HCT116 (cell line): Measurements from ENCODE around the gene TRPC4. TPM values are rescaled to one million over a fixed set of nuclear protein-coding genes. Genes with fewer than 3 reads are reported as not detected.

ENCODE experiments used
- ATAC-seq: fragments of 200-7000 bp; cut with Tn5 transposase; 2 replicates; pipeline ENCODE4 v1.9.1; 2020; ENCODE audit warnings: mild to moderate bottlenecking, moderate library complexity
- BruUV-seq: library from RNA; stranded (reverse); fragments of 400-500 nt; replicated peaks from 2 replicates; lab custom pipeline; 2021; lab: Mats Ljungman, UMichigan
- CTCF ChIA-PET: fragments of 300-600 bp; sonication (Branson Sonifier 250); formaldehyde crosslinking; loops from one replicate; lab custom pipeline; 2021; ENCODE audit warnings: antibody characterized with exemption; lab: Charles Lee
- POLR2A ChIA-PET: fragments of 300-600, 350-600 bp; sonication (Branson Sonifier 250); formaldehyde crosslinking; loops from one replicate; lab custom pipeline; 2021; ENCODE audit warnings: antibody characterized with exemption; lab: Charles Lee
- RAD21 ChIA-PET, 2 experiments: fragments of 300-600 bp; sonication (Branson Sonifier 250); formaldehyde crosslinking; loops; one replicate each; lab custom pipeline; 2023; ENCODE audit warnings: low total read pairs in 2 of 2; ENCODE audit not compliant: uncharacterized antibody in 2 of 2, unreplicated experiment in 2 of 2, low non-redundant PET in 1 of 2; lab: Charles Lee
- DNase-seq: peaks from one replicate; pipeline ENCODE4 v3.0.0-alpha.2; 2010; ENCODE audit warnings: low read depth, low spot score
- H2AFZ ChIP-seq: fragments of 200-600 bp; shearing (Covaris generic), sonication (generic); 2 replicates; pipeline ENCODE4 v1.6.1; 2017; ENCODE audit warnings: low read depth, mixed run types, mixed read lengths, antibody characterized with exemption, low read length; ENCODE audit not compliant: poor library complexity, severe bottlenecking
- H3K27ac ChIP-seq: 2 replicates; pipeline ENCODE4 v1.5.1; 2012; ENCODE audit warnings: low read depth, low read length
- H3K27me3 ChIP-seq: fragments of 200-600 bp; sonication (generic); 2 replicates; pipeline ENCODE4 v1.6.1; 2016; ENCODE audit warnings: mixed run types, low read length, mixed read lengths; ENCODE audit not compliant: insufficient read depth
- H3K36me3 ChIP-seq, 2 experiments: fragments of 200-500 bp in 1 of 2; fragments of 200-600 bp in 1 of 2; sonication (Bioruptor generic) in 1 of 2; sonication (generic) in 1 of 2; 2 replicates each; pipeline versions ENCODE4 v1.5.1 to v1.6.1; 2014 to 2016; ENCODE audit warnings: low read length in 2 of 2, inconsistent platforms in 1 of 2, mixed read lengths in 1 of 2, mixed run types in 1 of 2; ENCODE audit not compliant: insufficient read depth in 2 of 2, control insufficient read depth in 1 of 2
- H3K4me1 ChIP-seq, 2 experiments: fragments of 200-600 bp in 1 of 2; sonication (generic) in 1 of 2; 2 replicates each; pipeline versions ENCODE4 v1.5.1 to v1.6.1; 2012 to 2017; ENCODE audit warnings: low read length in 2 of 2, inconsistent platforms in 1 of 2, mild to moderate bottlenecking in 1 of 2, mixed read lengths in 1 of 2, mixed run types in 1 of 2, moderate library complexity in 1 of 2; ENCODE audit not compliant: insufficient read depth in 2 of 2, control insufficient read depth in 1 of 2
- H3K4me2 ChIP-seq: fragments of 200-600 bp; sonication (generic); 2 replicates; pipeline ENCODE4 v1.6.1; 2017; ENCODE audit warnings: mixed run types, low read length, mixed read lengths
- H3K4me3 ChIP-seq, 2 experiments: fragments of 200-600 bp in 1 of 2; sonication (generic) in 1 of 2; replicated peaks in 1 of 2; 2 replicates each; pipeline ENCODE4 v1.5.1; 2011 to 2016; ENCODE audit warnings: low read length in 2 of 2, control low read depth in 1 of 2, low read depth in 1 of 2, mild to moderate bottlenecking in 1 of 2, mixed read lengths in 1 of 2, mixed run types in 1 of 2
- H3K79me2 ChIP-seq: fragments of 200-600 bp; sonication (generic); 2 replicates; pipeline ENCODE4 v1.6.1; 2017; ENCODE audit warnings: mild to moderate bottlenecking, mixed run types, low read length, moderate library complexity, mixed read lengths; ENCODE audit not compliant: insufficient read depth
- H3K9ac ChIP-seq: fragments of 200-600 bp; sonication (generic); 2 replicates; pipeline ENCODE4 v1.6.1; 2016; ENCODE audit warnings: low read length, mixed read lengths
- H3K9me2 ChIP-seq: fragments of 200-600 bp; sonication (generic), shearing (Covaris generic); 2 replicates; pipeline ENCODE4 v1.6.1; 2017; ENCODE audit warnings: mixed run types, mild to moderate bottlenecking, moderate library complexity; ENCODE audit not compliant: insufficient read depth
- H3K9me3 ChIP-seq, 2 experiments: fragments of 200-500 bp in 1 of 2; fragments of 200-600 bp in 1 of 2; sonication (Bioruptor generic) in 1 of 2; sonication (generic) in 1 of 2; 2 replicates each; pipeline ENCODE4 v1.6.1; 2014 to 2017; ENCODE audit warnings: low read length in 2 of 2, mixed read lengths in 2 of 2, inconsistent platforms in 1 of 2, low read depth in 1 of 2, mild to moderate bottlenecking in 1 of 2, mixed run types in 1 of 2, moderate library complexity in 1 of 2; ENCODE audit not compliant: control insufficient read depth in 1 of 2, insufficient read depth in 1 of 2
- H4K20me1 ChIP-seq: fragments of 200-600 bp; sonication (generic), shearing (Covaris generic); 2 replicates; pipeline ENCODE4 v1.6.1; 2017; ENCODE audit warnings: mixed run types, mild to moderate bottlenecking, moderate library complexity; ENCODE audit not compliant: insufficient read depth
- ZNF274 ChIP-seq: fragments of 200-500 bp; sonication (Bioruptor generic); IDR thresholded peaks from 2 replicates; pipeline ENCODE4 v1.6.1; 2014; ENCODE audit warnings: mild to moderate bottlenecking, low read depth, low read length, inconsistent platforms
- intact Hi-C: fragments of 100-400 bp; cut with micrococcal nuclease; formaldehyde crosslinking; loops from 2 replicates; pipeline ENCODE4 v1.10.0; 2022
- total RNA-seq: library from RNA; stranded (reverse); gene quantifications from one replicate; pipeline ENCODE4 v1.2.1, GENCODE V29; 2021; ENCODE audit not compliant: unreplicated experiment

The TRPC4 gene
- total RNA-seq, 1 experiment from 2014 or later = not detected

DNA sequence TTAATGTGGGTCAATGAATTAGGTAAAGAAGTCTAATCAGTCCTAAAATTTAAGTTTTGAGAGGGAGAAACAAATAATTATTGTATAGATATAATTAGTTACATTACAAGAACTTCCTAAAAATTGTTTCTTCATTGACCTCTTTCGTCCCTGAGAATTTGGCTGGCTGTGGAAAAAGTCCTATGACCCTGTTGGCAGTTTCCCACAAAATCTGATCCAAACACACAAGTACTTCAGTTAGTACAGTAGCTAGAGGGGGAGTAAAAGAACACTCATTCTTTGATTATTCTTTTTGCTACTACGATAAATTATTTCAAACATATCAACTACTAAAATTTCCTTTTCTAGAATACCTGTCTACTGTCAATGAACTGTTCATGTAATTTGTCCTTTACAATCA lies 282.3 kb downstream of the TRPC4 start:
- no peaks in the 10 kb centered on the region for H3K79me2 ChIP-seq
- ATAC-seq (no peak), DNase-seq (no peak)
- no TSS peak for BruUV-seq
- no peak overlapping the region for H3K4me3 ChIP-seq
- H3K27me3 ChIP-seq = no peaks in the 10 kb centered on the region
- intact Hi-C loops = no loop called here
- H3K9ac ChIP-seq = no peak overlapping the region
- H3K27ac ChIP-seq = no peak overlapping the region
- ChIA-PET RAD21 (no interaction called here), POLR2A (no interaction called here), CTCF (no interaction called here)
- H3K9me2 ChIP-seq = no peaks in the 10 kb centered on the region
- no peaks in the 10 kb centered on the region for H3K4me1 ChIP-seq
- no peak overlapping the region for H2AFZ ChIP-seq
- H3K36me3 ChIP-seq = no peaks in the 10 kb centered on the region
- H3K9me3 ChIP-seq = peaks cover 8 to 10% of the 10 kb centered on the region in 2 experiments; a peak in 3 of 4 replicates
- H4K20me1 ChIP-seq = no peaks in the 10 kb centered on the region
- no peak for TF ChIP-seq ZNF274
- no peak overlapping the region for H3K4me2 ChIP-seq
